ENCODE results near the gene HIVEP1. TPM values are rescaled to one million over a fixed set of nuclear protein-coding genes. Genes with fewer than 3 reads are reported as not detected.

Gene HIVEP1
- total and polyA plus RNA-seq, 2 of the 8 experiments (the other 6 are each of a cell fraction or from before 2014, with no cell fraction given): 22.6 to 23.1 TPM

GRCh38 chr6:12165297-12165696 lies 153.2 kb downstream of the HIVEP1 start (continued):
- TF ChIP-seq CHD7 (IDR thresholded peaks at IDR 0.05; ENCODE audit: insufficient replicate concordance, low read length) (no peak), SRF (IDR thresholded peaks at IDR 0.05; ENCODE audit: low read depth, low read length) (no peak)
